GM21390 (cell line): ENCODE results near the gene NLN.
"Not testable (repeated sequence)": the region's sequence is repeated elsewhere in the genome, so short reads cannot be mapped to it uniquely, and the experiment has no call there.

Experiments used
- ATAC-seq: cut with Tn5 transposase; IDR thresholded peaks from one replicate; pipeline ENCODE4 v1.9.1; 2021; ENCODE audit not compliant: unreplicated experiment

The NLN gene

DNA sequence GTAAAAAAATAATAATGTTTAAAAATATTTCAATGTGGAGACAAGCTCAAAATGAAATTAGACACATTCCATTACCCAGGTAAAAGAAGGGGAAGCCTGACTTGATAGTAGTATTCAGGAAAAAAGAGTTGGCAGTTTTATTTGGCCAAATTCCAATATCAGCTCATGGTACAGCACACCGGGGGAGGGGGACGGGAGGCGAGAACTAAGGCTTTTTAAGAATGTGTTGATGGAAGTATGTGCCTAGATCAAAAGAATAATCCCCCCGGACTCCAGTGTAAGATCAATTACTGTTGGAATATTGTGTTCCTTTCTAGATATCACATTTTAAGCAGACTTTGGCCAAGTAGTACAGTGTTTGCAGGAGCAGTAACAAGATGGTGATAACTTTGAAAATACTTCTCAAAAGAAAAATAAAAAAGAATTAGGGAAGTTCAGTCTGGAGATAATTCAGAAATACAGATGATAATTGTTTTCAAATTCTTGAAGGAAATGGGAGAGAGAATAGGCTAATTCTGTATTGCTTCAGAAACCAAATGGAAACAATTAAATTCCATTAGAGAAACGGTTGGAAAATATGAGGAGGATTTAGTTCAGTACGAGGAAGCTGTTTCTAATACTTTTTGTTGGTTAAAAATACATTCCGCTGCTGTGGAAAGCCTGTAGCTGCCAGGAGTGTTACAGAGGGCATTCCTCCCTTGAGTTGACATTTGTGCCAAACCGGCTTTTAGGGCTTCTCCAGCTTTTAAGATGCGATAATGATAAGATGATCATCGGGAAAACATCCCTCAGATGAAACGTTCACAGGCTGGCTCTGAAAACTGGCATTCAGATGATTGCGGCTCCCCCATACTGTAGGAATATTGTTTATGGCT, 106.3 kb downstream of the NLN start:
- ATAC-seq = no peak

DNA sequence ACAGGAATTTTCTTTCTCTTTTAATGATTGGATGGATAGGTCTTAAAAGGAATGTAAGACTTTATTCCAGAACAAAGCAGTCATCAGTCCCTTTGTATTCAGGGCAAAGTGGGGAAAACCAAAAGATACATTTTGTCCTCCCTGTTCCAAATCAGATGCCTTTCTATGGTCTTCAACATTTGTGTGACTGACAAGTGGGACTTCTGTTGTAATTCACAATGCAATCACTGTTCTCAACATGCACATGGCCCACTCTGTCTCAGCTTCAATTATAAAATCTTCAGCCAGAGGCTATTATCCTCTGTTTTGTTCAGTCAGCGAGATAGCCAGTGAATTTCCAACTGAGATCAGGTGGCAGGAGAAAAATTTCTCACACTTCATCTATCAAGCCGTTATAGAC, 108.9 kb downstream of the NLN start:
- ATAC-seq = no peak

DNA sequence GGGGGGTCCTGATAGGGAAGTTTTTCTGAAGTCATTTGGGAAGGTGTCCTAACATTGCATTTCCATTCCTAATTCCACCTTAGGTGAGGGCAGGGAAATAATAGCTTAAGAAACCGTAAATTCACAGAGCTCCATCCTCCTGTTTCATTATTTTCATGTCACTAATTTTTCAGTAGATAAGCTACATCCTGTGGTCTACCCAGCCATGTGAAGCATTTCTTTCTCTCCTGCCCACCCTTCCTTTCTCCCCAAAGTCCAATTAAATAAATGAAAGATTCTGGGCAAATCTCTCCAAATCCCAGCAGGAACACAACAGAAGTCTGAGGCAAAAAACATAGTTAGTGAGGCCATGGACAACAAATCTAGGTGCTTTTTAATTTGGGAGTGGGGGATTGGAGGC, 109.3 kb downstream of the NLN start:
- no peak for ATAC-seq

DNA sequence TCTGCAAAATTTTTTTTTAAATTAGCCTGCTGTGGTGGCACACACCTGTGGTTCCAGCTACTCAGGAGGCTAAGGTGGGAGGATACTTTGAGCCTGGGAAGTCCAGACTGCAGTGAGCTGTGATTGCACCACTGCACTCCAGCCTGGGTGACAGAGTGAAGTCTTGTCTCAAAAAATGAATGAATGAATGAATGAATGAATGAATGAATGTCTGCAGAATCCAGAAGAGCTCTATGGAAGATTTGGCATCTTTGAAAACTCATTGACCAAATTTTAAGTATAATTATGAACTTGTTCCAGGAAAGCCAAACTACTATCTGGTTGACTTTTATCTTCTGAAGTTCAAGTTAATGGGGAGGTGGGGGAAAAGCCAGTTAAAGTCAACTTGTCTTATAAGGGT, 110.1 kb downstream of the NLN start:
- ATAC-seq = no peak

DNA sequence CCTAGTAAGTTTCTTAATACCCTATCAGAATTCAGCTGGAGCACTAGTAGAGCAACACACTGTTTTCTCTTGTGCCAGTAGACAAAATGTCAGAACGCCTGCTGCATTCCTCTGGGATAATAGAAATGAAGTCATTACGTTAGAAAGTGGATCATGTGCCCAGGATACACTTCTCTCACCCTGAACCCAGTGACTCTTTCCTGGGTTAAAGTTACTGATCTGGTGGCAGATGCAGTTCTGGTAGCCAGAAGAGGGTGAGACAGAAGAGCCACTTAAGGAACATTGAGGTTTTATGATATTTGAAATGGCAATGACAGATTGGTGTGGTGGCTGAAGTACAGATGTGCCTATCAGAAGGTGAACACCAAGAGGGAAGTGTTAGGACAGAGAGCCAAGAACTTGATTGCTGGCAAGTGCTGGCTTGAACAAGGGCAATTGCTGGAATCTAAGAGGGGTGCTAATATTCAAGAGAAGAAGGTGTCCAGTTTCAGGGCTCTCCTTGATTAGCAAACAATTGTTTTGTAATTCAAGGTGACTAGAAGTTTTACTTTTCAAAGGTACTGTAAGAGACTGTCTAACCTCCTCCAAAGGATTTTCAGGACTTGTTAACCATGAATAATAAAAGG, 110.7 kb downstream of the NLN start:
- no peak for ATAC-seq

GRCh38 chr5:65833780-65834179, 111.8 kb downstream of the NLN start:
- no peak for ATAC-seq

DNA sequence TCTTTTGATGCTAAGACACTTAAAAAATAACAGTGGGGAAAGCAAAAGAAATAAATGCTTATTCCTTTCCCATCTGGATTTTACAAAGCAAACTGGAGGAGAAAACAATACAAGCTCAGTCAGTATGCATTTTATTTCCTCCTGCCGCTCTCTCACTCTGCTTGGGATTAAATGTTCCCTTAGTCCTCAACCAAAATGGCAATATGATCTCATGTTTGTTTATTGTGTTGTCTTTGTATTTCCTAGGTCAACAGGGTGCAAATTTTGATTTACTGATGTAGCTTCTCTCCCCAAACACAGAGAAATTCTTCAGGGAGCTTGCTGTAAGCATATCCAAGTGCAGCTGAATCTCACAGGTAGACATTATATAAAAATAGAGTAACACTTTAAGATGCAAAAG, 112.3 kb downstream of the NLN start:
- no peak for ATAC-seq

GRCh38 chr5:65835191-65835590, 113.2 kb downstream of the NLN start:
- ATAC-seq = no peak

GRCh38 chr5:65837139-65837538, 115.1 kb downstream of the NLN start:
- no peak for ATAC-seq

DNA sequence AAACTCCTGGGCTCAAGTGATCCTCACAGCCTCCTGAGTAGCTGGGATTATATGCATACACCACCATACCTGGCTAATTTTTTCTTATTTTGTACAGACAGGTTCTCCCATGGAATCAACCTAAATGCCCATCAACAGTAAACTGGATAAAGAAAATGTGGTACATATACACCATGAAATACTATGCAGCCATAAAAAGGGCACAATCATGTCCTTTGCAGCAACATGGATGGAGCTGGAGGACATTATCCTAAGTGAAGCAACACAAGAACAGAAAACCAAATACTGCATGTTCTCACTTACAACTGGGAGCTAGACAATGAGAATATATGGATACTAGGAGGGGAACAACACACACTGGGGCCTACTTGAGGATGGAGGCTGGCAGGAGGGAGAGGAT, 117.2 kb downstream of the NLN start:
- ATAC-seq = not testable (repeated sequence)

- no peak for ATAC-seq
Observed at GRCh38 chr5:65840071-65840470, 118.1 kb downstream of the NLN start.

GRCh38 chr5:65844763-65845162, 122.8 kb downstream of the NLN start:
- not testable (repeated sequence) for ATAC-seq

DNA sequence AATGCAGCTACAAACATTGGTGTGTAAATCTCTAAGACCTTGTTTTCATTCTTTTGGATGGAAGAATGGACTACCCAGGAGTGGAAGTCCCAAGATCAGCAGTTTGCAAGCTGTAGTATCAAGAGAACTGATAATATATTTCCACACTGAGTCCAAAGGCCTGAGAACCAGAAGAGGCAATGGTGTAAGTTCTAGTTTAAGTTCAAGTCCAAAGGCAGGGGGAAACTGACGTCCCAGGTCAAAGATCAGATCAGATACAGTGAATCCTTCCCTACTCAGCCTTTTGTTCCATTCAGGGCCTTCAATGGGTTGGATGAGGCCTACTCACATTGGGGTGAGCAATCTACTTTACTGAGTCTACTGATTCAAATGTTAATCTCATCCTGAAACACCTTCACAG, 124.1 kb downstream of the NLN start:
- no peak for ATAC-seq

GRCh38 chr5:65847019-65847418, 125.0 kb downstream of the NLN start:
- ATAC-seq = not testable (repeated sequence)

- ATAC-seq = not testable (repeated sequence)
Observed at GRCh38 chr5:65849918-65850317, 127.9 kb downstream of the NLN start.

- no peak for ATAC-seq
Observed at GRCh38 chr5:65854925-65855324, 132.9 kb downstream of the NLN start.

GRCh38 chr5:65855766-65856315, 133.8 kb downstream of the NLN start:
- ATAC-seq = no peak

- ATAC-seq = no peak
Observed at GRCh38 chr5:65856520-65856919, 134.5 kb downstream of the NLN start.

- ATAC-seq = no peak
Observed at GRCh38 chr5:65858316-65858715, 136.3 kb downstream of the NLN start.

- ATAC-seq = no peak
Observed at GRCh38 chr5:65861830-65862241, 139.8 kb downstream of the NLN start.

GRCh38 chr5:65862384-65862783, 140.4 kb downstream of the NLN start:
- no peak for ATAC-seq

DNA sequence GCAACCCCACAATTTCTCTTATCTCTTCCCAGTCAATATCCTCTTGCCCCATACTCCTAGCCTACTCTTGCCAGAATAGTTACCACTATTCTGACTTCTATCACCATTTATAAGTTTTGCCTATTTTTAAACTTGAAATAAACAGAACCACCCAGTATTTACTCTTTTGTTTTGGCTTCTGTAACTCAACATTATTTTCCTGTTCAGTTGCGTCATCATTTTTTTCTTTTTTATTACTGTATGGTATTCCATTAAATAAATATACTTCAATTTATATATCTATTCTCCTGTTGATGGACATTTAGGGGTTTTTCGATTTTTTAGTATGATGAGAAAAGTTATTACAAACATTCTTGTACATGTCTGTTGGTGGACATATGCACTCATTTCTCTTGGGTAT, 141.7 kb downstream of the NLN start:
- no peak for ATAC-seq
